GM15510 (cell line): ENCODE measurements around the gene SHCBP1L.

Experiments used
- POLR2A ChIP-seq: IDR thresholded peaks from 3 replicates; pipeline ENCODE4 v1.6.1; 2011; ENCODE audit warnings: borderline replicate concordance; ENCODE audit not compliant: insufficient read length; ENCODE audit errors: extremely low read depth

SHCBP1L gene

GRCh38 chr1:182935716-182936115 is 17.2 kb downstream of the SHCBP1L start:
- no peak for TF ChIP-seq POLR2A

GRCh38 chr1:182930985-182931384 is 22.0 kb downstream of the SHCBP1L start:
- TF ChIP-seq POLR2A: no peak

GRCh38 chr1:182927693-182928433 is 25.1 kb downstream of the SHCBP1L start:
- no peak for TF ChIP-seq POLR2A

GRCh38 chr1:182925661-182926060 is 27.3 kb downstream of the SHCBP1L start:
- TF ChIP-seq POLR2A: no peak

GRCh38 chr1:182917378-182917777 is 35.6 kb downstream of the SHCBP1L start:
- no peak for TF ChIP-seq POLR2A

- no peak for TF ChIP-seq POLR2A
These were observed 39.6 kb downstream of the SHCBP1L start for GRCh38 chr1:182913401-182913800.

- no peak for TF ChIP-seq POLR2A
These were observed 42.8 kb downstream of the SHCBP1L start for GRCh38 chr1:182910143-182910542.

- TF ChIP-seq POLR2A: no peak
These were observed 43.4 kb downstream of the SHCBP1L start for GRCh38 chr1:182909578-182909977.

GRCh38 chr1:182905321-182905720 is 47.6 kb downstream of the SHCBP1L start:
- no peak for TF ChIP-seq POLR2A

GRCh38 chr1:182897696-182898095 is 55.3 kb downstream of the SHCBP1L start:
- TF ChIP-seq POLR2A: no peak

GRCh38 chr1:182890927-182891610 is 61.9 kb downstream of the SHCBP1L start:
- TF ChIP-seq POLR2A: no peak

GRCh38 chr1:182889997-182890396 is 63.0 kb downstream of the SHCBP1L start:
- TF ChIP-seq POLR2A: no peak

- TF ChIP-seq POLR2A: no peak
These were observed 64.0 kb downstream of the SHCBP1L start for GRCh38 chr1:182888736-182889531.

GRCh38 chr1:182886985-182887384 is 66.0 kb downstream of the SHCBP1L start:
- TF ChIP-seq POLR2A: no peak

- no peak for TF ChIP-seq POLR2A
These were observed 67.4 kb downstream of the SHCBP1L start for GRCh38 chr1:182885591-182885990.
